ENCODE measurements around the gene CRABP2. TPM values are rescaled to one million over a fixed set of nuclear protein-coding genes. Genes with fewer than 3 reads are reported as not detected.

CRABP2 gene
- 100 to 1,000 TPM in 1 of 4 donors, 10 to 100 TPM in 3; 67.9 to 103 (median 96.1) TPM for total RNA-seq

- intact Hi-C loops (cut with DNase I; ENCODE audit: low total_unique reads): no loop called here
- peak within 1 kb of the TSS; percentile 24 for H3K4me3 ChIP-seq (ENCODE audit: low read depth, poor library complexity, severe bottlenecking)
- WGBS, 2 donors: 1% methylated on average over 17 to 39 of the region's 42 CpGs
- DNase-seq (ENCODE audit: low spot score in 2 of 2): peak in 1 of 2 donors; percentile 92
- no peak for TF ChIP-seq POLR2A (IDR thresholded peaks at IDR 0.05)
- no peak for TF ChIP-seq CTCF (IDR thresholded peaks at IDR 0.05)
Measured at GRCh38 chr1:156705321-156705917, at the start of gene CRABP2. Gene CRABP2 (minus strand): TSS chr1:156705583. CDS start chr1:156705446, 137 bp downstream.

GRCh38 chr1:156754219-156754618, 48.8 kb upstream of the CRABP2 start:
- no peak for TF ChIP-seq POLR2A (IDR thresholded peaks at IDR 0.05)
- TF ChIP-seq CTCF (IDR thresholded peaks at IDR 0.05): no peak
- no peak overlapping the region for H3K4me3 ChIP-seq (ENCODE audit: low read depth, poor library complexity, severe bottlenecking)
- 85 to 87% methylated on average over 8 of the region's 8 CpGs for WGBS, 2 donors
- DNase-seq (ENCODE audit: low spot score in 2 of 2): no peak
- intact Hi-C loops (cut with DNase I; ENCODE audit: low total_unique reads): no loop called here

- no peak for TF ChIP-seq CTCF (IDR thresholded peaks at IDR 0.05)
- no peak for TF ChIP-seq POLR2A (IDR thresholded peaks at IDR 0.05)
- WGBS, 2 donors: 10 to 19% methylated on average over 1 of the region's 1 CpG
- no peak overlapping the region for H3K4me3 ChIP-seq (ENCODE audit: low read depth, poor library complexity, severe bottlenecking)
- intact Hi-C loops (cut with DNase I; ENCODE audit: low total_unique reads): no loop called here
- DNase-seq (ENCODE audit: low spot score in 2 of 2): no peak
Measured at GRCh38 chr1:156752843-156753482, 47.6 kb upstream of the CRABP2 start.

DNA sequence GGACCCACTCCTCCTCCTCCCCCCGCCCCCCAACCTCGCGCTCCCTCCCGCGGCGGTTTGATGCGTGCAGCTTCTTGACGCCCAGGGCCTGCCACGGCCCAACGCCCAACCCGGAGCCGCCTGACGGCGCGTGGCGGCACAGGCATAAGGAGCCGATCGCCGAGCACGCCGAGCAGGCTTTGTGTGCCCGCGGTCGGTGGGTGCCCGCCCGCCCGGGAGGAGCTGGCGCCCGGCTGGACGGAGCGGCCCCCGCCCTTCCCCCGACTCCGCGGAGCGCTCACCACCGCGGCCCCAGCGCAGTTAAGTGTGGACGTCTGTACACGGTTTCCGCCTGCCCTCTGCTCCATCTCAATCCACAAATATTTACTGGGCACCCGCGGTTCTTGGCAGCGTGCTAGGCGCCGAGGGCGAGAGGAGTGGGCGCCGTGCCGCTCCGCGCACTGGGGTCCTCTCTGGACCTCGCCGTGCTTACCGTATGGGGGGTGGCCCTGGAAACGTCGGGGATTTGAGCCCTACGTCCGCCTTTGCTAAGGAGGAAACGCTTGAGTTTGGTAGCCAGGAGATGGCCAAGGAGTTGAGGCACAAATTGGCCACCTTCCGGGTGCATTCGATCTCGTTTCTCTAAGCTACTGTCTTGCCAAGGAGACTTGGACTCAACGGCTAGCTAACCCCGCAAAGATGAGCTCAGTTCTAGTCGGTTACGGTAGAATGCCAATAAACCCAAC, 46.5 kb upstream of the CRABP2 start:
- TF ChIP-seq POLR2A (IDR thresholded peaks at IDR 0.05): no peak
- TF ChIP-seq CTCF (IDR thresholded peaks at IDR 0.05): no peak
- H3K4me3 ChIP-seq (ENCODE audit: low read depth, poor library complexity, severe bottlenecking): peak overlapping the region; percentile 93
- intact Hi-C loops (cut with DNase I; ENCODE audit: low total_unique reads): no loop called here
- DNase-seq (ENCODE audit: low spot score in 2 of 2): peak; percentile 97 to 100
- WGBS, 2 donors: 0% methylated on average over 46 to 53 of the region's 68 CpGs

- intact Hi-C loops (cut with DNase I; ENCODE audit: low total_unique reads): no loop called here
- 0 to 1% methylated on average over 11 to 38 of the region's 48 CpGs for WGBS, 2 donors
- H3K4me3 ChIP-seq (ENCODE audit: low read depth, poor library complexity, severe bottlenecking): peak within 1 kb of the TSS; percentile 93
- no peak for DNase-seq (ENCODE audit: low spot score in 2 of 2)
- TF ChIP-seq CTCF (IDR thresholded peaks at IDR 0.05) (no peak), POLR2A (IDR thresholded peaks at IDR 0.05) (no peak)
Measured at GRCh38 chr1:156751451-156751756, 46.0 kb upstream of the CRABP2 start, which contains the start of gene HDGF. Gene HDGF (minus strand): TSS chr1:156751675. CDS start chr1:156751429, 246 bp downstream.
